Stimulated activated CD8-positive, alpha-beta memory T cell treated with anti-CD3 and anti-CD28 coated beads, Interleukin-12 subunit alpha, Interleukin-12 subunit beta, amount 100 ng/mL, for 1 hour (primary cell): ENCODE data around the gene COX4I1.

Experiments
- DNase-seq: peaks from one replicate; pipeline ENCODE4 v3.0.0-alpha.2; 2020; ENCODE audit warnings: low read depth

The COX4I1 gene

GRCh38 chr16:85799497-85800320, at the start of gene COX4I1, which contains the start of gene EMC8:
TSS of gene COX4I1 (plus strand) at chr16:85799695. CDS start at chr16:85801206, 1,511 bp downstream.
TSS of gene EMC8 (minus strand) at chr16:85799544. CDS start at chr16:85799295, 249 bp downstream.
- peak; percentile 85 for DNase-seq

DNA sequence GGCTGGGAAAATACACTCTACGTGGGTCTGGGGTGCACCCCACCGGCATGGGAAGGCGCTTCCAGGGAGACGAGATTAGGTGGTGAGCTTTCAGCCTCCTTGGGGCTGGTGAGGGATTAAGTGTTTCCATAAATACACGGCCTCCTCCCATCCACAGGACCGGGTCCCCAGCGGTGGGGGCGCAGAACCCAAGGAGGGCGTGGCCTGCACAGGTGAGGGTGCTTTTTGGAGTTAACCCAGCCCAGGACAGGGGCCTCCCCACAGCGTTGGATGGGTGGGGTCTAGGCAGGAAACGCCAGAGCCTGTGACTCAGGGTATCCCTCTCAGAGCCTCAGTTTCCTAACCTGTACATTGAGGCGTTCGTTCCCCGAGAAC, 49.7 kb upstream of the COX4I1 start:
- no peak for DNase-seq

GRCh38 chr16:85750146-85750826, 49.2 kb upstream of the COX4I1 start:
- no peak for DNase-seq

- DNase-seq: no peak
Measured at GRCh38 chr16:85750827-85751697, 48.4 kb upstream of the COX4I1 start, which contains the start of gene C16orf74. TSS of gene C16orf74 (minus strand) at chr16:85751096. CDS start at chr16:85735217, 15,879 bp downstream.

GRCh38 chr16:85751698-85752501, 47.6 kb upstream of the COX4I1 start:
- DNase-seq: no peak

DNA sequence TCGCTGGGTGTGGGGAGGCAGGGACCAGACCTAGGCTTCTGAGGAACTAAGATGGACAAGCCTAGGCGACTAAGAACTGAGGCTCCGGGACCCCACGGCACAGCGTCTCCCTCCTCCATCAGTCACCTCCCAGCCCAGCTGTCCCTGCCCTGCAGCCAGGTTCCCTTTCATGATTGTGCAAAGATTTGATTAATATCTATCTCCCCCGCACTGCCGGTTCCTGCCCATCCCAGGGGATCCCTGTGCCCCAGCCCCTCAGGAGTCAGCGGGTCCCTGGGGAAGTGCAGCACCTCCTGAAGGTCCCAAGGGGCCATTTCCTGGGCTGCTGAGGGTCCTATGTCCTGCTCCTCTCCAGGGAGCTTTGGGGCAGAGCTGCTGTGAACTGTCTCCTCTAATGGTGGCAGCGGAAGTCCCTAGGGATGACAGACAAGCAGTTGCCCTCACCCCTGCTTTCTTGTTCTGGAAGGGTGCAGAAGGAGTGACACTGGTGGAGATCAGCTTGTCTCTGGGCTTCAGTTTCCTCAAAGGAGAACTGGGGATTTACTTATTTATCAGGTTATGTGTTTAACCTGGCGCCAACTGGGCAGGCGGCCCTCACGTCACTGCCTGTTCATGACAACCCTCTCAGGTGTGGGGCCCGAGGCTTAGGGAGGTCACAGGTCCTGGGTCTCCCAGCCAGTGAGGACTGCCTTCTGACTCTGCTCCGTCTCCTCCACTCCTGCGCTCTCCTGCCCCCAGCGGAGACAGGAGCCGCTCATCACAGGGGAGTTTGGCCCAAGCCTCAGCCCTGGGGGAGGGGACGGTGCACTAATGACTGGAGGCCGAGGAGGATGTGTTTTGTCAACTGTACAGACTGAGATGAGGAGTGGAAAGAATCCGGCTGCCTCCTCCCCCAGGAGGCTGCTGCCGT, 46.7 kb upstream of the COX4I1 start:
- no peak for DNase-seq

DNA sequence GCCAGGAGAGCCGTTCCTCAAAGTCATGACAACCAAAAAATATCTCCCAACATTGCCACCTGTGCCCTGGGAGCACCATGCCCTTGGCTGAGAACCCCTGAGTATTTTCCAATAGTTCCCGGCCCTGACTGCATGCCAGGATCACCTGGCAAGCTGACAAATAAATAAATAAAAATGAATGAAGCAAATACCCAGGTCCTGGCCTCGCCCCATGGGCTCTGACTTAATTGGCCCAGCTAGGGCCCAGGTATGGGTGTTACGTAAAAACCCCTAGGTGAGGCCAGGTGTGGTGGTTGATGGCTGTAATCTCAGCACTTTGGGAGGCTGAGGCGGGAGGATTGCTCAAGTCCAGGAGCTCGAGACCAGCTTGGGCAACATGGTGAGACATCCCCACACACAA, 45.9 kb upstream of the COX4I1 start:
- no peak for DNase-seq

- DNase-seq: no peak
Measured at GRCh38 chr16:85753976-85754375, 45.5 kb upstream of the COX4I1 start.

GRCh38 chr16:85754413-85754812, 45.1 kb upstream of the COX4I1 start:
- DNase-seq: no peak

GRCh38 chr16:85755929-85756768, 43.3 kb upstream of the COX4I1 start:
- no peak for DNase-seq

DNA sequence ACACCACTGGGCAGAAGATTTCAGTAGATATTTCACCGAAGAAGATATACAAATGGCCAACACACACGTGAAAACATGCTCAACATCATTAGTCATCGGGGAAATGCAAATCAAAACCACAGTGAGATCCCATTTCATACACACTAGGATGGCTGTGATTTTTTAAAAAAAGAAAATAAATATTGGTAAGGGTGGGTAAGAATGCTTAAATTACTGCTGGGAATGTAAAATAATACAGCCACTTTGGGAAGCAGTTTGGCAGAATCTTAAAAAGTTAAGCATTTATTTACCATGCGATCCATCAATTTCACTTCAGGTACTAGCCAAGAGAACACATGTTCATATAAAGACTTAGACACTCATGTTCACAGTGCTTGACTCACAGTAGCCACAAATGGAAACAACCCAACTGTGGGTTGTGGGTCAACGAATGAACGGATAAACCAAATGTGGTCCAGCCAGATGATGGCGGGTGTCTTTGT, 42.1 kb upstream of the COX4I1 start:
- no peak for DNase-seq

DNA sequence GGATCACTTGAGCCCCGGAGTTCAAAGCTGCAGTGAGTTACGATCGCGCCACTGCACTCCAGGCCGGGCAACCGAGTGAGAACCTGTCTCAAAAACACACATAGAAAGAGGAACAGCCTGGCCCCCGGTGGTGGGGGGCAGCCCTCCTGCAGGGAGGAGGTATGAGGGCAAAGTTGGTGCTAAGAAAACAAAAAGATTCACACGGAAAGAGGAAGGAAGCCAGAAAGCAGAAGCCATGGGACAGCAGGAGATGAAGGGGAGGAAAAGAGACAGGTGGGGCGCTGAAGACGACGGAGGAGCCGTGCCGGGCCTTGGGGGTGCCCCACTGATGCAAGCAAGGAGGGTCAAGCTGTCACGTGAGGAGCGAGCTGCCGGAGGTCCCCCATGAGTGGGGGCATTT, 40.4 kb upstream of the COX4I1 start:
- DNase-seq: no peak

GRCh38 chr16:85759631-85760419, 39.7 kb upstream of the COX4I1 start:
- DNase-seq: no peak

GRCh38 chr16:85761861-85762260, 37.6 kb upstream of the COX4I1 start:
- no peak for DNase-seq

GRCh38 chr16:85762970-85763369, 36.5 kb upstream of the COX4I1 start:
- no peak for DNase-seq

- DNase-seq: no peak
Measured at GRCh38 chr16:85763616-85764015, 35.9 kb upstream of the COX4I1 start.

- no peak for DNase-seq
Measured at GRCh38 chr16:85765211-85765610, 34.3 kb upstream of the COX4I1 start.

DNA sequence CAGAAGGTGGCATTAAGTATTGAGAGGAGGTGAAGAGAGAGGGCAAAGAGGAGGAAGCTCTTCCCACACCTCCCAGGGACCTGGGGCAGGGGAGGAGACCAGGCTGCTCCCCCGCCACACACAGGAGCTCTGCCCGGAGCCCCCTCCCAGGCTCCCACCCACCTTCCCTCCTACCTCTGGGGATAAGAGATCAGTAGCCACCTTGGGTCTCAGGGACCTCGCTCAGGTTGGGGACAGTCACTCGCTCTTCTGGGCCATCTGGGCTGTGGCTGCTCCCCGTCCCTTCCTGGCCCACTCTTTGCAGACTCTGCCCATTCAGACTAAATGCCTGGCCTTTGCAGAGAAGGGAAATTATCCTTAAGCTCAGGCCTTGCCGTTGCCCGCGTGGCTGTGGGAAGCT, 33.7 kb upstream of the COX4I1 start:
- no peak for DNase-seq
